WTC11 (cell line): Measurements from ENCODE around the gene AFM. TPM values are rescaled to one million over a fixed set of nuclear protein-coding genes. Genes with fewer than 3 reads are reported as not detected.

Source experiments
- ATAC-seq: fragments of 200-7000 bp; cut with Tn5 transposase; 2 replicates; pipeline ENCODE4 v1.10.0; 2021; ENCODE audit warnings: mild to moderate bottlenecking, moderate library complexity
- CTCF ChIA-PET: fragments of 300-600 bp; sonication (Branson Sonifier 250); formaldehyde crosslinking; loops from one replicate; lab custom pipeline; 2021; ENCODE audit warnings: antibody characterized with exemption; lab: Charles Lee
- POLR2A ChIA-PET: fragments of 350-600 bp; sonication (Branson Sonifier 250); formaldehyde crosslinking; loops from one replicate; lab custom pipeline; 2021; ENCODE audit warnings: antibody characterized with exemption; lab: Charles Lee
- DNase-seq: peaks from one replicate; pipeline ENCODE4 v3.0.0; 2021; ENCODE audit warnings: low spot score
- H3K27ac Mint-ChIP-seq: 2 replicates; pipeline ENCODE4 v1.8.0; 2021; ENCODE audit warnings: mixed read lengths
- H3K27me3 Mint-ChIP-seq: 2 replicates; pipeline ENCODE4 v1.8.0; 2021; ENCODE audit warnings: low read depth, mild to moderate bottlenecking, moderate library complexity, mixed read lengths
- H3K36me3 Mint-ChIP-seq: 2 replicates; pipeline ENCODE4 v1.8.0; 2021; ENCODE audit warnings: mixed read lengths
- H3K4me1 Mint-ChIP-seq: 2 replicates; pipeline ENCODE4 v1.8.0; 2022; ENCODE audit warnings: mixed read lengths
- H3K4me3 Mint-ChIP-seq: 2 replicates; pipeline ENCODE4 v1.8.0; 2021; ENCODE audit warnings: mild to moderate bottlenecking, moderate library complexity, mixed read lengths
- H3K9me3 Mint-ChIP-seq: 2 replicates; pipeline ENCODE4 v1.8.0; 2021; ENCODE audit warnings: mixed read lengths
- ATF1 ChIP-seq: sonication (generic); formaldehyde crosslinking; IDR thresholded peaks from 2 replicates; pipeline ENCODE4 v1.8.1; 2023; ENCODE audit warnings: mild to moderate bottlenecking, moderate library complexity, missing genetic modification reagents
- CBFB ChIP-seq: sonication (generic); formaldehyde crosslinking; IDR thresholded peaks from 2 replicates; pipeline ENCODE4 v1.8.1; 2022; ENCODE audit warnings: mild to moderate bottlenecking, low read depth, missing genetic modification reagents
- FOXJ3 ChIP-seq: sonication (generic); formaldehyde crosslinking; IDR thresholded peaks from 2 replicates; pipeline ENCODE4 v1.9.0; 2021; ENCODE audit warnings: missing genetic modification reagents, mild to moderate bottlenecking, borderline replicate concordance
- JAZF1 ChIP-seq: fragments of 250-450 bp; sonication (Bioruptor Pico); IDR thresholded peaks from 2 replicates; pipeline ENCODE4 v1.9.0; 2021; ENCODE audit warnings: moderate library complexity, mild to moderate bottlenecking, inconsistent platforms
- MXD4 ChIP-seq: fragments of 250-450 bp; sonication (Bioruptor Pico); IDR thresholded peaks from 2 replicates; pipeline ENCODE4 v1.8.0; 2021; ENCODE audit warnings: mild to moderate bottlenecking, moderate library complexity, borderline replicate concordance
- NFE2L1 ChIP-seq: sonication (generic); formaldehyde crosslinking; IDR thresholded peaks from 2 replicates; pipeline ENCODE4 v1.8.1; 2023; ENCODE audit warnings: missing genetic modification reagents
- NFYB ChIP-seq: sonication (generic); formaldehyde crosslinking; conservative IDR thresholded peaks from 2 replicates; pipeline ENCODE4 v1.8.0; 2022; ENCODE audit warnings: low read depth, missing genetic modification reagents
- NR3C1 ChIP-seq: sonication (generic); formaldehyde crosslinking; conservative IDR thresholded peaks from 2 replicates; pipeline ENCODE4 v1.8.1; 2023; ENCODE audit warnings: low read depth, mild to moderate bottlenecking, missing genetic modification reagents
- PRRX2 ChIP-seq: fragments of 250-450 bp; sonication (Bioruptor Pico); IDR thresholded peaks from 2 replicates; pipeline ENCODE4 v1.8.0; 2021; ENCODE audit warnings: mild to moderate bottlenecking
- RORB ChIP-seq: fragments of 250-450 bp; sonication (Bioruptor Pico); IDR thresholded peaks from 2 replicates; pipeline ENCODE4 v1.9.0; 2021; ENCODE audit warnings: mild to moderate bottlenecking
- SMAD3 ChIP-seq: sonication (generic); formaldehyde crosslinking; IDR thresholded peaks from 2 replicates; pipeline ENCODE4 v1.8.0; 2022; ENCODE audit warnings: missing genetic modification reagents, mild to moderate bottlenecking, borderline replicate concordance
- SOX15 ChIP-seq: fragments of 250-450 bp; sonication (Bioruptor Pico); IDR thresholded peaks from 2 replicates; pipeline ENCODE4 v1.9.0; 2021; ENCODE audit warnings: mild to moderate bottlenecking
- ZNF121 ChIP-seq: sonication (generic); formaldehyde crosslinking; IDR thresholded peaks from 2 replicates; pipeline ENCODE4 v1.8.0; 2023; ENCODE audit warnings: missing genetic modification reagents
- ZNF138 ChIP-seq: sonication (generic); formaldehyde crosslinking; conservative IDR thresholded peaks from 2 replicates; pipeline ENCODE4 v1.8.1; 2022; ENCODE audit warnings: mild to moderate bottlenecking, moderate library complexity, missing genetic modification reagents
- ZNF263 ChIP-seq: sonication (generic); formaldehyde crosslinking; IDR thresholded peaks from 2 replicates; pipeline ENCODE4 v1.8.1; 2022; ENCODE audit warnings: low read depth, mild to moderate bottlenecking, moderate library complexity, missing genetic modification reagents
- ZNF396 ChIP-seq: fragments of 250-450 bp; sonication (Bioruptor Pico); IDR thresholded peaks from 2 replicates; pipeline ENCODE4 v1.8.0; 2021; ENCODE audit warnings: mild to moderate bottlenecking, moderate library complexity, borderline replicate concordance
- total RNA-seq: library from RNA; stranded (reverse); gene quantifications from 3 replicates; pipeline ENCODE4 v1.2.3, GENCODE V29; 2021
- TF ChIP-seq, protein P1 (sequence below): sonication (generic); formaldehyde crosslinking; IDR thresholded peaks from 2 replicates; pipeline ENCODE4 v1.8.1; 2022; ENCODE audit warnings: mild to moderate bottlenecking, missing genetic modification reagents, moderate library complexity, borderline replicate concordance
- TF ChIP-seq, protein P2 (sequence below): sonication (generic); formaldehyde crosslinking; IDR thresholded peaks from 2 replicates; pipeline ENCODE4 v1.8.1; 2022; ENCODE audit warnings: mild to moderate bottlenecking, moderate library complexity, missing genetic modification reagents
- TF ChIP-seq, protein P3 (sequence below): sonication (generic); formaldehyde crosslinking; conservative IDR thresholded peaks from 2 replicates; pipeline ENCODE4 v1.8.1; 2023; ENCODE audit warnings: mild to moderate bottlenecking, low read depth, missing genetic modification reagents, moderate library complexity
- TF ChIP-seq, protein P4 (sequence below): fragments of 250-450 bp; sonication (Bioruptor Pico); IDR thresholded peaks from 2 replicates; pipeline ENCODE4 v1.9.0; 2021; ENCODE audit warnings: mild to moderate bottlenecking, borderline replicate concordance
- TF ChIP-seq, protein P5 (sequence below): sonication (generic); formaldehyde crosslinking; IDR thresholded peaks from 2 replicates; pipeline ENCODE4 v1.8.1; 2023; ENCODE audit warnings: mild to moderate bottlenecking, missing genetic modification reagents

AFM gene
- total RNA-seq, 1 experiment from 2014 or later, result not detected

DNA sequence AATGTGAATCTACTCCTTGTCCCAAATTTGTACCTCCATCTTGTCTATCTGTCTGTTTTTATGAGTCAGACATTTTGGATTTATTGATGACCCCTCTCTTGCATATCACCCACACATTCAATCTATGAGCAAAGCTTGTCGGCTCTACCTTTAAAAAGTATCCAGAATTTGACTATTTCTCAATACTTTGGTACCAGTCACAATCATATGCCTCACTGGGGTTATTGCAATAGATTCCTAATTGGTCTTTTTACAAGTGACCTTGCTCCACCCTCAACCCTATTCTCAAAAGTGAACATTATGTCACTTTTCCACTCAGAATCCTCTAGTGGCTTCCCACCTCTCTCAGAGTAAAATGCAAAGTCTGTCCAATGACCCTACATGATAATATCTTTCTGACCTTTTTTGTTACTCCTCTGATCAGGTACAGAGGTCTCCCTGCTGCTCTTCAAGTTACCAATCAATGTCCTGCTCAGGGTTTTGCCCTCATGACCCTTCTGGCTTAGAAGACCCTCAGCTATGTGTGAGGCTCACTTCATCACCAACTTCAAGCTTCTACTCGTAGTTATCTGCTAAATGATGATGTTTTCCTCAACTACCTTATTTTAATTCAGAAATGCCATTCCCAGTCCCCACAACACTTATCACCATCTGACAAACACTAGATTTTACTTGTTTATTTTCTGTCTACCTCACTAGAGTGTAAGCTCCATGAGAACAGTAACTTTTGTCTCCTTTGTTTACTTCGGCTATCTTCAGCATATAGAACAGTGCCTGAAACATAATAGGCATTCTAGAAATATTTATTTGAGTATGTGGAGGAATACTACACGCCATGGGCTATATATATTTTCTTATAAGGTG lies 23.1 kb upstream of the AFM start:
- ATAC-seq, result no peak

DNA sequence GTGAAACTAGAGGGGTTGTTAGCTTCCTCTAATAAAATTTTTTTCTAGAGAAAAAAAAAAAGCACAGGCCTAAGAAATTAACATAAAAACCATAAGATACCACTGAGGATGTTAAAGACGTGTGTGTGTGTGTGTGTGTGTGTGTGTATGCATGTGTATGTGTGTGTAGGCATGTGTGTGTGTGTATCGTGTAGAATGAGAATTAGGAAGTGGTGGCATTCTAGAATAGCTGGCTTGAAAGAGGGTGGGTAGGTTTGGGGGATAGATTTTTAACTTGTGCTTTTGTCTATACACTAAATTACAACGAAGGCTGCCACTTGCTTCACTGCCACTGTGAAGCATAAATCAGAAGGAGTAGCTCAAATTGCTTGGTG lies 22.5 kb upstream of the AFM start:
- POLR2A ChIA-PET, result no interaction called here

More for the DNA sequence above, 23.1 kb upstream of the AFM start:
- DNase-seq, result no peak
- no peak for TF ChIP-seq RORB (CRISPR knock-in tag)
- TF ChIP-seq ZNF263 (CRISPR knock-in tag), result no peak
- no peak overlapping the region for H3K4me3 Mint-ChIP-seq
- peaks cover 33% of the 10 kb centered on the region for H3K9me3 Mint-ChIP-seq
- H3K4me1 Mint-ChIP-seq, result peaks cover 6% of the 10 kb centered on the region
- peaks cover 9% of the 10 kb centered on the region for H3K36me3 Mint-ChIP-seq
- H3K27ac Mint-ChIP-seq, result no peak overlapping the region
- ChIA-PET POLR2A (no interaction called here), CTCF (interaction anchor here (2.9 kb wide), 1 partner anchor 12 kb away, joined by 12 read pairs; no protein-coding TSS in a partner anchor)
- peaks cover 4% of the 10 kb centered on the region; the same call in 1 of the 2 replicates for H3K27me3 Mint-ChIP-seq

More for the DNA sequence above, 22.5 kb upstream of the AFM start:
- DNase-seq, result no peak
- TF ChIP-seq, protein P1, sequence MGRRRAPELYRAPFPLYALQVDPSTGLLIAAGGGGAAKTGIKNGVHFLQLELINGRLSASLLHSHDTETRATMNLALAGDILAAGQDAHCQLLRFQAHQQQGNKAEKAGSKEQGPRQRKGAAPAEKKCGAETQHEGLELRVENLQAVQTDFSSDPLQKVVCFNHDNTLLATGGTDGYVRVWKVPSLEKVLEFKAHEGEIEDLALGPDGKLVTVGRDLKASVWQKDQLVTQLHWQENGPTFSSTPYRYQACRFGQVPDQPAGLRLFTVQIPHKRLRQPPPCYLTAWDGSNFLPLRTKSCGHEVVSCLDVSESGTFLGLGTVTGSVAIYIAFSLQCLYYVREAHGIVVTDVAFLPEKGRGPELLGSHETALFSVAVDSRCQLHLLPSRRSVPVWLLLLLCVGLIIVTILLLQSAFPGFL (CRISPR knock-in tag), result no peak
- TF ChIP-seq SMAD3 (CRISPR knock-in tag) (no peak), ZNF396 (no peak), MXD4 (CRISPR knock-in tag) (no peak), PRRX2 (CRISPR knock-in tag) (no peak), ZNF138 (CRISPR knock-in tag) (no peak), NFYB (CRISPR knock-in tag) (no peak), SOX15 (no peak), FOXJ3 (CRISPR knock-in tag) (no peak), ZNF121 (CRISPR knock-in tag) (no peak), NR3C1 (no peak), ATF1 (CRISPR knock-in tag) (no peak), CBFB (CRISPR knock-in tag) (no peak), NFE2L1 (CRISPR knock-in tag) (no peak), JAZF1 (no peak)
- TF ChIP-seq, protein P2, sequence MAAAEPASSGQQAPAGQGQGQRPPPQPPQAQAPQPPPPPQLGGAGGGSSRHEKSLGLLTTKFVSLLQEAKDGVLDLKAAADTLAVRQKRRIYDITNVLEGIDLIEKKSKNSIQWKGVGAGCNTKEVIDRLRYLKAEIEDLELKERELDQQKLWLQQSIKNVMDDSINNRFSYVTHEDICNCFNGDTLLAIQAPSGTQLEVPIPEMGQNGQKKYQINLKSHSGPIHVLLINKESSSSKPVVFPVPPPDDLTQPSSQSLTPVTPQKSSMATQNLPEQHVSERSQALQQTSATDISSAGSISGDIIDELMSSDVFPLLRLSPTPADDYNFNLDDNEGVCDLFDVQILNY (CRISPR knock-in tag), result no peak
- TF ChIP-seq, protein P3, sequence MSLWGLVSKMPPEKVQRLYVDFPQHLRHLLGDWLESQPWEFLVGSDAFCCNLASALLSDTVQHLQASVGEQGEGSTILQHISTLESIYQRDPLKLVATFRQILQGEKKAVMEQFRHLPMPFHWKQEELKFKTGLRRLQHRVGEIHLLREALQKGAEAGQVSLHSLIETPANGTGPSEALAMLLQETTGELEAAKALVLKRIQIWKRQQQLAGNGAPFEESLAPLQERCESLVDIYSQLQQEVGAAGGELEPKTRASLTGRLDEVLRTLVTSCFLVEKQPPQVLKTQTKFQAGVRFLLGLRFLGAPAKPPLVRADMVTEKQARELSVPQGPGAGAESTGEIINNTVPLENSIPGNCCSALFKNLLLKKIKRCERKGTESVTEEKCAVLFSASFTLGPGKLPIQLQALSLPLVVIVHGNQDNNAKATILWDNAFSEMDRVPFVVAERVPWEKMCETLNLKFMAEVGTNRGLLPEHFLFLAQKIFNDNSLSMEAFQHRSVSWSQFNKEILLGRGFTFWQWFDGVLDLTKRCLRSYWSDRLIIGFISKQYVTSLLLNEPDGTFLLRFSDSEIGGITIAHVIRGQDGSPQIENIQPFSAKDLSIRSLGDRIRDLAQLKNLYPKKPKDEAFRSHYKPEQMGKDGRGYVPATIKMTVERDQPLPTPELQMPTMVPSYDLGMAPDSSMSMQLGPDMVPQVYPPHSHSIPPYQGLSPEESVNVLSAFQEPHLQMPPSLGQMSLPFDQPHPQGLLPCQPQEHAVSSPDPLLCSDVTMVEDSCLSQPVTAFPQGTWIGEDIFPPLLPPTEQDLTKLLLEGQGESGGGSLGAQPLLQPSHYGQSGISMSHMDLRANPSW, result no peak
- TF ChIP-seq, protein P4, sequence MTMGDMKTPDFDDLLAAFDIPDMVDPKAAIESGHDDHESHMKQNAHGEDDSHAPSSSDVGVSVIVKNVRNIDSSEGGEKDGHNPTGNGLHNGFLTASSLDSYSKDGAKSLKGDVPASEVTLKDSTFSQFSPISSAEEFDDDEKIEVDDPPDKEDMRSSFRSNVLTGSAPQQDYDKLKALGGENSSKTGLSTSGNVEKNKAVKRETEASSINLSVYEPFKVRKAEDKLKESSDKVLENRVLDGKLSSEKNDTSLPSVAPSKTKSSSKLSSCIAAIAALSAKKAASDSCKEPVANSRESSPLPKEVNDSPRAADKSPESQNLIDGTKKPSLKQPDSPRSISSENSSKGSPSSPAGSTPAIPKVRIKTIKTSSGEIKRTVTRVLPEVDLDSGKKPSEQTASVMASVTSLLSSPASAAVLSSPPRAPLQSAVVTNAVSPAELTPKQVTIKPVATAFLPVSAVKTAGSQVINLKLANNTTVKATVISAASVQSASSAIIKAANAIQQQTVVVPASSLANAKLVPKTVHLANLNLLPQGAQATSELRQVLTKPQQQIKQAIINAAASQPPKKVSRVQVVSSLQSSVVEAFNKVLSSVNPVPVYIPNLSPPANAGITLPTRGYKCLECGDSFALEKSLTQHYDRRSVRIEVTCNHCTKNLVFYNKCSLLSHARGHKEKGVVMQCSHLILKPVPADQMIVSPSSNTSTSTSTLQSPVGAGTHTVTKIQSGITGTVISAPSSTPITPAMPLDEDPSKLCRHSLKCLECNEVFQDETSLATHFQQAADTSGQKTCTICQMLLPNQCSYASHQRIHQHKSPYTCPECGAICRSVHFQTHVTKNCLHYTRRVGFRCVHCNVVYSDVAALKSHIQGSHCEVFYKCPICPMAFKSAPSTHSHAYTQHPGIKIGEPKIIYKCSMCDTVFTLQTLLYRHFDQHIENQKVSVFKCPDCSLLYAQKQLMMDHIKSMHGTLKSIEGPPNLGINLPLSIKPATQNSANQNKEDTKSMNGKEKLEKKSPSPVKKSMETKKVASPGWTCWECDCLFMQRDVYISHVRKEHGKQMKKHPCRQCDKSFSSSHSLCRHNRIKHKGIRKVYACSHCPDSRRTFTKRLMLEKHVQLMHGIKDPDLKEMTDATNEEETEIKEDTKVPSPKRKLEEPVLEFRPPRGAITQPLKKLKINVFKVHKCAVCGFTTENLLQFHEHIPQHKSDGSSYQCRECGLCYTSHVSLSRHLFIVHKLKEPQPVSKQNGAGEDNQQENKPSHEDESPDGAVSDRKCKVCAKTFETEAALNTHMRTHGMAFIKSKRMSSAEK, result no peak
- TF ChIP-seq, protein P5, sequence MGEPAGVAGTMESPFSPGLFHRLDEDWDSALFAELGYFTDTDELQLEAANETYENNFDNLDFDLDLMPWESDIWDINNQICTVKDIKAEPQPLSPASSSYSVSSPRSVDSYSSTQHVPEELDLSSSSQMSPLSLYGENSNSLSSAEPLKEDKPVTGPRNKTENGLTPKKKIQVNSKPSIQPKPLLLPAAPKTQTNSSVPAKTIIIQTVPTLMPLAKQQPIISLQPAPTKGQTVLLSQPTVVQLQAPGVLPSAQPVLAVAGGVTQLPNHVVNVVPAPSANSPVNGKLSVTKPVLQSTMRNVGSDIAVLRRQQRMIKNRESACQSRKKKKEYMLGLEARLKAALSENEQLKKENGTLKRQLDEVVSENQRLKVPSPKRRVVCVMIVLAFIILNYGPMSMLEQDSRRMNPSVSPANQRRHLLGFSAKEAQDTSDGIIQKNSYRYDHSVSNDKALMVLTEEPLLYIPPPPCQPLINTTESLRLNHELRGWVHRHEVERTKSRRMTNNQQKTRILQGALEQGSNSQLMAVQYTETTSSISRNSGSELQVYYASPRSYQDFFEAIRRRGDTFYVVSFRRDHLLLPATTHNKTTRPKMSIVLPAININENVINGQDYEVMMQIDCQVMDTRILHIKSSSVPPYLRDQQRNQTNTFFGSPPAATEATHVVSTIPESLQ (CRISPR knock-in tag), result no peak
- TF ChIP-seq, all 79 proteins: peak for 0
- Mint-ChIP-seq H3K27ac (no peak overlapping the region), H3K36me3 (peaks cover 9% of the 10 kb centered on the region), H3K4me3 (no peak overlapping the region), H3K9me3 (peaks cover 36% of the 10 kb centered on the region), H3K27me3 (0 out of 2 replicates have a peak, but pooled peaks cover 4% of the 10 kb centered on the region), H3K4me1 (0 out of 2 replicates have a peak, but pooled peaks cover 2% of the 10 kb centered on the region)
- ATAC-seq, result no peak
- CTCF ChIA-PET, result interaction anchor here (2.9 kb wide), 1 partner anchor 13 kb away, joined by 12 read pairs; no protein-coding TSS in a partner anchor
